IMR-90 (cell line): ENCODE data around the gene RAB30. TPM values are rescaled to one million over a fixed set of nuclear protein-coding genes. Genes with fewer than 3 reads are reported as not detected.
A peak's percentile ranks its signal among the peaks of the same experiment; 100 is the strongest.

Source experiments
- ATAC-seq: fragments of 200-7000 bp; cut with Tn5 transposase; 2 replicates; pipeline ENCODE4 v1.9.1; 2020; ENCODE audit warnings: low read depth, mild to moderate bottlenecking, moderate library complexity
- BruUV-seq: library from RNA; stranded (reverse); fragments of 400-500 nt; replicated peaks from 2 replicates; lab custom pipeline; 2021; lab: Mats Ljungman, UMichigan
- CTCF ChIA-PET: fragments of 300-600 bp; formaldehyde crosslinking; extraction: SDS; loops from one replicate; lab custom pipeline; 2021; ENCODE audit warnings: antibody characterized with exemption; lab: Yijun Ruan, JAX
- POLR2A ChIA-PET: fragments of 300-600 bp; sonication (Branson Sonifier 250); formaldehyde crosslinking; loops from one replicate; lab custom pipeline; 2022; ENCODE audit warnings: antibody characterized with exemption; ENCODE audit not compliant: unreplicated experiment; lab: Charles Lee
- DNase-seq: peaks from one replicate; pipeline ENCODE4 v3.0.0; 2013
- H2AFZ ChIP-seq: replicated peaks from 2 replicates; pipeline ENCODE3; 2013; ENCODE audit warnings: low read length, mild to moderate bottlenecking; ENCODE audit not compliant: poor library complexity
- H2AK5ac ChIP-seq: 2 replicates; pipeline ENCODE4 v1.6.1; 2013; ENCODE audit warnings: low read depth, low read length, inconsistent platforms
- H2AK9ac ChIP-seq: replicated peaks from 2 replicates; pipeline ENCODE3; 2013; ENCODE audit warnings: mild to moderate bottlenecking, low read depth, low read length, moderate library complexity; ENCODE audit not compliant: poor library complexity
- H2BK120ac ChIP-seq: 2 replicates; pipeline ENCODE4 v1.6.1; 2013; ENCODE audit warnings: low read depth, low read length, inconsistent platforms
- H2BK15ac ChIP-seq: 3 replicates; pipeline ENCODE4 v1.6.1; 2013; ENCODE audit warnings: low read depth, low read length, inconsistent platforms
- H2BK20ac ChIP-seq: 2 replicates; pipeline ENCODE4 v1.6.1; 2013; ENCODE audit warnings: low read depth, mild to moderate bottlenecking, inconsistent platforms, low read length, moderate library complexity
- H2BK5ac ChIP-seq: 2 replicates; pipeline ENCODE4 v1.6.1; 2013; ENCODE audit warnings: mild to moderate bottlenecking, low read depth, low read length, inconsistent platforms; ENCODE audit not compliant: poor library complexity, severe bottlenecking
- H3K14ac ChIP-seq: replicated peaks from 2 replicates; pipeline ENCODE4 v1.6.1; 2013; ENCODE audit warnings: low read depth, low read length, inconsistent platforms
- H3K18ac ChIP-seq: 2 replicates; pipeline ENCODE4 v1.6.1; 2013; ENCODE audit warnings: low read depth, low read length, control low read depth
- H3K23ac ChIP-seq: 2 replicates; pipeline ENCODE4 v1.6.1; 2013; ENCODE audit warnings: low read depth, low read length, inconsistent platforms
- H3K27ac ChIP-seq: 2 replicates; pipeline ENCODE4 v1.5.1; 2013; ENCODE audit warnings: mild to moderate bottlenecking, control low read depth, low read length; ENCODE audit not compliant: insufficient read depth
- H3K27me3 ChIP-seq: 2 replicates; pipeline ENCODE4 v1.6.1; 2013; ENCODE audit warnings: low read length; ENCODE audit not compliant: control insufficient read depth, insufficient read depth
- H3K36me3 ChIP-seq: 2 replicates; pipeline ENCODE4 v1.6.1; 2013; ENCODE audit warnings: low read length, mixed read lengths; ENCODE audit not compliant: control insufficient read depth, insufficient read depth
- H3K4ac ChIP-seq: 2 replicates; pipeline ENCODE4 v1.6.1; 2013; ENCODE audit warnings: low read depth, low read length, inconsistent platforms
- H3K4me1 ChIP-seq: 2 replicates; pipeline ENCODE4 v1.6.1; 2013; ENCODE audit warnings: low read length, mixed read lengths; ENCODE audit not compliant: control insufficient read depth, insufficient read depth
- H3K4me2 ChIP-seq: 2 replicates; pipeline ENCODE4 v1.6.1; 2013; ENCODE audit warnings: low read depth, mild to moderate bottlenecking, control low read depth, low read length, moderate library complexity
- H3K4me3 ChIP-seq: 2 replicates; pipeline ENCODE4 v1.5.1; 2013; ENCODE audit warnings: low read depth, mild to moderate bottlenecking, control low read depth, low read length, moderate library complexity; ENCODE audit not compliant: insufficient read depth
- H3K56ac ChIP-seq: 2 replicates; pipeline ENCODE4 v1.6.1; 2013; ENCODE audit warnings: low read length, inconsistent platforms; ENCODE audit not compliant: insufficient read depth; ENCODE audit errors: extremely low read depth
- H3K79me1 ChIP-seq, 2 experiments: 2 replicates each; pipeline ENCODE4 v1.6.1; 2013; ENCODE audit warnings: low read length in 2 of 2, inconsistent platforms in 1 of 2, low read depth in 1 of 2
- H3K9ac ChIP-seq: 2 replicates; pipeline ENCODE4 v1.6.1; 2013; ENCODE audit warnings: low read depth, low read length, control low read depth
- H3K9me1 ChIP-seq: 2 replicates; pipeline ENCODE4 v1.6.1; 2013; ENCODE audit warnings: low read length, inconsistent platforms; ENCODE audit not compliant: insufficient read depth
- H3K9me3 ChIP-seq: 2 replicates; pipeline ENCODE4 v1.6.1; 2013; ENCODE audit warnings: low read length; ENCODE audit not compliant: control insufficient read depth, insufficient read depth
- H4K20me1 ChIP-seq: 2 replicates; pipeline ENCODE4 v1.6.1; 2013; ENCODE audit warnings: low read length, inconsistent platforms; ENCODE audit not compliant: insufficient read depth
- H4K5ac ChIP-seq: 2 replicates; pipeline ENCODE4 v1.6.1; 2013; ENCODE audit warnings: mild to moderate bottlenecking, low read depth, low read length, control low read depth
- H4K8ac ChIP-seq, 2 experiments: 2 replicates each; pipeline ENCODE4 v1.6.1; 2013; ENCODE audit warnings: low read depth in 2 of 2, low read length in 2 of 2, control low read depth in 1 of 2, inconsistent platforms in 1 of 2
- H4K91ac ChIP-seq: 2 replicates; pipeline ENCODE4 v1.6.1; 2013; ENCODE audit warnings: low read depth, low read length, inconsistent platforms; ENCODE audit not compliant: insufficient read depth
- CEBPB ChIP-seq: IDR thresholded peaks from 2 replicates; pipeline ENCODE4 v1.6.1; 2012; ENCODE audit warnings: low read depth, low read length, improper control_type of control experiment
- FOS ChIP-seq: fragments of 150-350 bp; IDR thresholded peaks from 2 replicates; pipeline ENCODE4 v1.6.1; 2016; ENCODE audit warnings: low read depth, low read length
- MAZ ChIP-seq: IDR thresholded peaks from 2 replicates; pipeline ENCODE4 v1.6.1; 2012; ENCODE audit warnings: low read depth, mild to moderate bottlenecking, low read length, improper control_type of control experiment, moderate library complexity, borderline replicate concordance
- NFE2L2 ChIP-seq: fragments of 150-350 bp; IDR thresholded peaks from 2 replicates; pipeline ENCODE4 v1.6.1; 2016; ENCODE audit warnings: low read depth, mild to moderate bottlenecking, low read length
- RCOR1 ChIP-seq: IDR thresholded peaks from 2 replicates; pipeline ENCODE4 v1.6.1; 2012; ENCODE audit warnings: mild to moderate bottlenecking, low read length, improper control_type of control experiment; ENCODE audit not compliant: insufficient replicate concordance
- RFX5 ChIP-seq: IDR thresholded peaks from 2 replicates; pipeline ENCODE4 v1.8.0; 2012; ENCODE audit warnings: low read depth, mild to moderate bottlenecking, low read length, moderate library complexity
- WGBS, 2 experiments: methylation state at CpG; one replicate each; pipeline versions ENCODE4 v1.1.5 to v1.1.7; 2013; ENCODE audit warnings: missing lambda C conversion rate in 2 of 2; ENCODE audit not compliant: insufficient read length in 1 of 2; ENCODE audit errors: extremely low coverage in 2 of 2; 5-methylcytosine and 5-hydroxymethylcytosine counted together
- dilution Hi-C: fragments of 300-500 bp; cut with HindIII; formaldehyde crosslinking; loops from one replicate; pipeline ENCODE4 v1.14.3; 2018; ENCODE audit warnings: low sequenced_read_pairs; ENCODE audit not compliant: unreplicated experiment
- in situ Hi-C: fragments of 300-500 bp; cut with MboI; formaldehyde crosslinking; loops from 3 replicates; pipeline ENCODE4 v1.14.3; 2019; ENCODE audit warnings: low sequenced_read_pairs, inconsistent platforms, mixed read lengths
- intact Hi-C: fragments of 100-400 bp; cut with micrococcal nuclease; formaldehyde crosslinking; loops from 2 replicates; pipeline ENCODE4 v1.10.0; 2022
- polyA plus RNA-seq, 3 experiments: library from polyadenylated mRNA; depleted of rRNA; stranded (reverse); fragments of >200 nt; gene quantifications; 2 replicates each; pipeline ENCODE4 v1.2.3, GENCODE V29; 2012; ENCODE audit warnings: low replicate concordance in 1 of 3
- total RNA-seq: library from RNA; depleted of rRNA; stranded (reverse); fragments of >200 nt; gene quantifications from 2 replicates; pipeline ENCODE4 v1.2.3, GENCODE V29; 2012

RAB30 gene
- total and polyA plus RNA-seq, 2 of the 4 experiments (the other 2 are of a cell fraction), result 7.2 to 25.6 TPM

DNA sequence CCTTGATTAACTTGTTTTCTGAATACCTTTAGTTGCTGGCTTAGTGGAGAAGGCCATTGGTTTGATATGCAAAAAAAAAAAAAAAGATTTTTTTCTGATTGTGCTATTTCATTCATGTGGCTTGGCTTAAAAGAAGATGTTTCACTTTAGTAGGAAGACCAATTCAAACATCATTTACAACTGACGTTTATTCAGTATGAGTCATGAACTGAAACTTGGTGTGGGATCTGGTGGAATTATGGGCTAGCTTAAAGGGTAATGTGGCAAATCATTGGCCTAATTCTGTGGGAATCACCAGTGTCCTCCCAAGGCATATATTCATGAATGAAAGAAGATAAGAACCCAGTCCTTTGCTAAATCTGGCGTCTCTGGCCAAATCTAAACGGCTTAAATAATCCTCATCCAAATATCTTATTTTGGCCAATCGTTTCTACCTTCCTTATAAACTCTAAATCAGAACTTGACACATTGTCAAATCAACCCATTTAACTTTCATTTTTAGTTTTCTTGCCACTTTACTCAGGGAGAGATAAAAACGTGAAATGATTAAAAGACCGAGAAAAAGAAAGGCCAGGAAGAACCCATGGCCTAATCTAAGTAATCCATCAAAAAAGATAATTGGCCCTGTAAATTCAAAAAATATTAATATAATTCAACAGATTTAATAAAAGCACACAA lies 93.1 kb downstream of the RAB30 start:
- no peak overlapping the region for H3K27ac ChIP-seq
- DNase-seq, result peak; percentile 90
- 100% methylated on average over 1 of the region's 6 CpGs; no CpG with 5 or more reads in 1 of the 2 experiments for WGBS, 2 experiments
- H2BK120ac ChIP-seq, result 0 out of 2 replicates have a peak overlapping the region, but pooled peaks have one; percentile 0
- peak; percentile 57; the same call in 1 of the 2 replicates for TF ChIP-seq FOS
- TF ChIP-seq RFX5, result no peak
- no peak for TF ChIP-seq RCOR1
- no peak for TF ChIP-seq CEBPB
- TF ChIP-seq NFE2L2, result no peak
- no peak for TF ChIP-seq MAZ
- H2AK5ac ChIP-seq, result no peak overlapping the region
- in situ Hi-C loops (no loop called here), dilution Hi-C loops (no loop called here), intact Hi-C loops (loop anchor here (1.0 to 5.0 kb wide), 2 partner anchors 74 to 179 kb away; partner anchors contain the start of gene PCF11)
- ChIA-PET CTCF (interaction anchor here (0.7 to 1.2 kb wide), 2 partner anchors 23 to 81 kb away, joined by 4 to 6 read pairs; no protein-coding TSS in a partner anchor), POLR2A (no interaction called here)
- H2AFZ ChIP-seq, result no peak overlapping the region
- no peak overlapping the region for H3K9ac ChIP-seq
- H4K91ac ChIP-seq, result no peak overlapping the region
- no peak overlapping the region for H2BK15ac ChIP-seq
- H3K79me1 ChIP-seq, result no peaks in the 10 kb centered on the region; a peak in 1 of 4 replicates
- no peak overlapping the region for H2AK9ac ChIP-seq
- no peak overlapping the region for H3K4me3 ChIP-seq
- BruUV-seq, result no TSS peak
- H2BK5ac ChIP-seq, result peak overlapping the region; percentile 53
- no peaks in the 10 kb centered on the region for H3K9me3 ChIP-seq
- peaks cover 6% of the 10 kb centered on the region for H3K36me3 ChIP-seq
- no peak overlapping the region for H3K56ac ChIP-seq
- ATAC-seq, result peak; percentile 62
- H3K4ac ChIP-seq, result no peak overlapping the region
- no peak overlapping the region for H4K5ac ChIP-seq
- H3K14ac ChIP-seq, result no peak overlapping the region
- H3K27me3 ChIP-seq, result no peaks in the 10 kb centered on the region
- no peak overlapping the region for H2BK20ac ChIP-seq
- no peak overlapping the region for H4K8ac ChIP-seq
- H3K23ac ChIP-seq, result no peak overlapping the region
- H3K9me1 ChIP-seq, result no peaks in the 10 kb centered on the region
- H3K18ac ChIP-seq, result no peak overlapping the region
- H3K4me1 ChIP-seq, result peaks cover 3% of the 10 kb centered on the region
- no peaks in the 10 kb centered on the region for H4K20me1 ChIP-seq
- H3K4me2 ChIP-seq, result no peak overlapping the region
